Stimulated activated naive B cell treated with anti-CD40 and anti-IgM and Interleukin-4, amounts not matched to agents 10 μg/mL and 1 μg/mL and 100 μg/mL, for 72 hours (primary cell): ENCODE results near the gene TMEM134.

ENCODE experiments used
- ATAC-seq, 2 donors: fragments of 150-1000 bp; cut with Tn5 transposase; replicated peaks; 2 replicates each; pipeline ENCODE4 v1.10.0; 2021; ENCODE audit warnings: moderate library complexity in 1 of 2
- DNase-seq: peaks from one replicate; pipeline ENCODE4 v3.0.0; 2021
- H3K27ac Mint-ChIP-seq: one replicate; pipeline ENCODE4 v1.8.0; 2022; ENCODE audit warnings: mild to moderate bottlenecking, mixed read lengths
- H3K27me3 Mint-ChIP-seq, 2 donors: one replicate each; pipeline ENCODE4 v1.8.0; 2022; ENCODE audit warnings: mixed read lengths in 2 of 2
- H3K36me3 Mint-ChIP-seq, 2 donors: one replicate each; pipeline ENCODE4 v1.8.0; 2022; ENCODE audit warnings: mixed read lengths in 2 of 2, mild to moderate bottlenecking in 1 of 2
- H3K4me1 Mint-ChIP-seq, 2 donors: one replicate each; pipeline ENCODE4 v1.8.0; 2022; ENCODE audit warnings: mixed read lengths in 2 of 2, mild to moderate bottlenecking in 1 of 2
- H3K4me3 Mint-ChIP-seq, 2 donors: one replicate each; pipeline ENCODE4 v1.8.0; 2022; ENCODE audit warnings: mild to moderate bottlenecking in 2 of 2, mixed read lengths in 2 of 2, moderate library complexity in 1 of 2
- H3K9me3 Mint-ChIP-seq, 2 donors: one replicate each; pipeline ENCODE4 v1.8.0; 2022; ENCODE audit warnings: mixed read lengths in 2 of 2, mild to moderate bottlenecking in 1 of 2

TMEM134 gene

DNA sequence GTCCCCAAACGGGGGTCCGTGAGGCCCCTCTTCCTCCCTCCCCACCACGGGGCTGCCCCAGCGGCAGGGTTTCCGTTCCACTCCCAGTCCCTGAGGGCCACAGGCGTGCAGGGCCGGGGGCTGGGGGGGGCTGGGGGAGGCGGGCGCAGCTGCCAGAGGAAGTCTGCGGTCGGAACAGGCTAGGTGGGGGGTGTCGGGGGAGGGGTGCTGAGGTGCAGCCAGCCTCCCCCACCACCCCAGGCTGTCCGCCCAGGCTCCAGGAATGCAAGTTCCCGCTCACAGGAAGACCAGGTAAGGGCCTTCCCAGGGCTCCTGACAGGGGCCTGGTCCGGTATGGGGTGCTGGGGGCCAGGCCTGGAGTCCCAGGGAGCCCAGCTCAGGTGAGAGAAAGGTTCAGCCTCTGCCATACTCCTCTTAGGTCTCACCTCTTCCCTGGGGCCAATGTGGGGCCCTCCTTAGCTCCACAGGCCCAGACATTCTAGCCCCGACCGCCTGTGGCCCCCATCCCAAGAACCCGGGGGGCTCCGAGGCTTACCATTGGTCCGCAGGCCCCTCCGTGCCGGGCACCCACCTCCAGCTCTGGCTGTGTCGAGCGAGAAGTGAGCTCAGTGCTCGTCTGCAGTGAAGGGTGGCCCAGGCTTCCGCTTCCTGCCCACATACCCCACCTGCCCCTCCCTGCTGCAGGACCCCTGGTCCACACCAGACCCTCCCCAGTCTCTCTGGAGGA, 31.8 kb downstream of the TMEM134 start, which contains the start of gene PTPRCAP:
TSS of gene PTPRCAP (minus strand) at position 601 of the 727 bp plus-strand sequence. CDS start at position 538, 63 bp downstream.
- Mint-ChIP-seq H3K4me1 (peaks cover 66 to 90% of the 10 kb centered on the region in 2 donors), H3K27me3 (no peaks in the 10 kb centered on the region), H3K27ac (peak within 1 kb of the TSS; percentile 97), H3K9me3 (no peaks in the 10 kb centered on the region), H3K4me3 (peak within 1 kb of the TSS; percentile 95 to 99), H3K36me3 (peaks cover 53 to 80% of the 10 kb centered on the region in 2 donors)
- ATAC-seq (peak; percentile 41 to 57), DNase-seq (peak; percentile 74)

DNA sequence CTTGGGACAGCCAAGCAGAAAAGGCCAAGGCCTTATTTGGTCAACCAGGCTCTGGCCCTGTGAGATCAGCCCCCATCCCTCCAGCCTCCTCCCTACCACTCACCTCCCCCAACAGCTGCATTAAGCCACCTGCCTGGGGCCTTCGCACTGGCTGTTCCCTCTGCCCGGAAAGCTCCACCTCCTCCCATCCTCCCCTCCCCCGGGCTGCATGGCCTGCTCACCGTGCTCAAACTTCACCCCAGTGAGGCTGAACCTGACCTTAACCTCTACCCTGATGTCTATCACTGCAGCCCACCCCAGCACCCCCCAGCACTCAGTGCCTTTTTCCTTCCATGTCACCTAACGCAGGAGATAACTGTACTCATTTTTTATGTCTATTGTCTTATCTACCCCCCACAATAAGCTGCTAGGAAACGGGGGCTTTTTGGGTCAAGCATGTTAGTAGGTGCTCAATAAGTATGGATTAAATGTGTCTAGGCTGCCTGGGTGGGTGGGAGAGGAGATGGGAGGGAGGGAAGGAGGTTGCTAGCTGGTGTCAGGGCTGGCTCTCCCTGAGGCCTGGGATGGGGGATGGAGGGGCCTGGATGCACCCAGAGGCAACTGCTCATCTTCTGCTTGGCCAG, 32.5 kb downstream of the TMEM134 start:
- H3K27me3 Mint-ChIP-seq: no peaks in the 10 kb centered on the region
- H3K4me3 Mint-ChIP-seq: peak overlapping the region; percentile 95 to 99
- peaks cover 67 to 90% of the 10 kb centered on the region in 2 donors for H3K4me1 Mint-ChIP-seq
- H3K36me3 Mint-ChIP-seq: peaks cover 60 to 82% of the 10 kb centered on the region in 2 donors
- ATAC-seq: peak; percentile 68 to 73
- peak; percentile 87 for DNase-seq
- no peaks in the 10 kb centered on the region for H3K9me3 Mint-ChIP-seq
- peak overlapping the region; percentile 97 for H3K27ac Mint-ChIP-seq

DNA sequence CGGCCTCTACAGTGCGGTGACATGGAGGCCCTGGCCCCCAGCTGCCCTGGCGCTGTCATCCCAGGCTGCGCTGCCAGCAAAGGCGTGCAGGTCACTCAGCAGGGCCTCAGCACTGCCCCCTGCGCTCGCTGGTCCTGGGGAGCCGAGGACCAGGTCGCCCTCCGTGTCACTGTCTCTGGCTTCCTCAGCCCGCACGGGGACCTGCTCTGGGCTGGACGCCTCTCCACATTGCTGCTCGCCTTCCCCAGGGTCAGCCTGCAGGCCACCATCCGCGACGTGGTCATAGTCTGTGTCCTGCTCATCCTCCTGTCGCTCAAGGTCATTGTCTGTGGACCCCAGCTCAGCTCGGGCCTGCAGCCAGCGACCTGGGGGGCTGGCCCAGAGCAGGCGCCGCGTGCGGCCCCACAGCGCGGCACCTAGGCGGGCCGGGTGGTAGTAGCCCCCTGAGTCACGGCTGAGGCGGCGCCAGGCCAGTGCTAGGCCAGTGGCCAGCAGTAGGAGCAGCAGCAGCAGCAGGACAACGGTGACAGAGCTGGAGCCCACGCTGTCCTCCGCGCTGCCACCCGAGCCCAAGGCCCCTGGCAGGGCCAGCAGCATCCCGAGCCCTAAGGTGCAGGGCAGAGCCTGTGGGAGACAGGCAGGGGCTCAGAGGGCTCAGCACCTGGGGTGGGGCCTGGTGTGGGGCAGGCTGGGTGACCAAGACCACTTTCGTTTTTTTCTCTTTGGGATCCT, 33.2 kb downstream of the TMEM134 start:
- no peaks in the 10 kb centered on the region for H3K9me3 Mint-ChIP-seq
- H3K27ac Mint-ChIP-seq: peak overlapping the region; percentile 97
- H3K36me3 Mint-ChIP-seq: peaks cover 61 to 78% of the 10 kb centered on the region in 2 donors
- DNase-seq (no peak), ATAC-seq (no peak)
- H3K27me3 Mint-ChIP-seq: no peaks in the 10 kb centered on the region
- H3K4me3 Mint-ChIP-seq: peak overlapping the region; percentile 95 to 99
- peaks cover 64 to 90% of the 10 kb centered on the region in 2 donors for H3K4me1 Mint-ChIP-seq

DNA sequence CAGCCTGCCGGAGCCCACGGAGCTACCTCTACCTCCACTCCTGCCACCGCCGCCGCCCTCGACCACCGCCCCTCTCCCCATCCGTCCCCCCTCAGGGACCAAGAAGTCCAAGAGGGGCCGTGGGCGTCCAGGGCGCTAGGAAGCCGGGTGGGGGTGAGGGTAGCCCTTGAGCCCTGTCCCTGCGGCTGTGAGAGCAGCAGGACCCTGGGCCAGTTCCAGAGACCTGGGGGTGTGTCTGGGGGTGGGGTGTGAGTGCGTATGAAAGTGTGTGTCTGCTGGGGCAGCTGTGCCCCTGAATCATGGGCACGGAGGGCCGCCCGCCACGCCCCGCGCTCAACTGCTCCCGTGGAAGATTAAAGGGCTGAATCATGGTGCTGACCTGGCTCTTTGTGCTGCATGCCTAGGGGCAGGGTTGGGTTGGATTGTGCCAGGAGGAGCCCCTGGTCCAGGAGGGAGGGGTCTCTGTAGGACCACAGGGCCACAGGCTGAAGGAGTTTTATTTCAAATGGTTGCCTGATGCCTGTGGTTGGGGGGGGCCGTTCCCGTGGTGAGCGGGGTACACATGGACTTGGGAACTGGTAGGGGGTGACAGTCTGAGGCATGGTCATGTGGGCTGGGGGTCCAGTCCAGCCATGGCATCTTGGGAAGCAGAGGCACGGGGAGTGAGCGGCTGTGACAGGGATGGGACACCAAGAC, 33.9 kb downstream of the TMEM134 start:
- H3K36me3 Mint-ChIP-seq: peaks cover 61 to 78% of the 10 kb centered on the region in 2 donors
- H3K4me1 Mint-ChIP-seq: peaks cover 59 to 85% of the 10 kb centered on the region in 2 donors
- peak overlapping the region; percentile 97 for H3K27ac Mint-ChIP-seq
- no peak for DNase-seq
- no peaks in the 10 kb centered on the region for H3K9me3 Mint-ChIP-seq
- no peak for ATAC-seq
- H3K27me3 Mint-ChIP-seq: no peaks in the 10 kb centered on the region
- H3K4me3 Mint-ChIP-seq: peak overlapping the region; percentile 95 to 99

DNA sequence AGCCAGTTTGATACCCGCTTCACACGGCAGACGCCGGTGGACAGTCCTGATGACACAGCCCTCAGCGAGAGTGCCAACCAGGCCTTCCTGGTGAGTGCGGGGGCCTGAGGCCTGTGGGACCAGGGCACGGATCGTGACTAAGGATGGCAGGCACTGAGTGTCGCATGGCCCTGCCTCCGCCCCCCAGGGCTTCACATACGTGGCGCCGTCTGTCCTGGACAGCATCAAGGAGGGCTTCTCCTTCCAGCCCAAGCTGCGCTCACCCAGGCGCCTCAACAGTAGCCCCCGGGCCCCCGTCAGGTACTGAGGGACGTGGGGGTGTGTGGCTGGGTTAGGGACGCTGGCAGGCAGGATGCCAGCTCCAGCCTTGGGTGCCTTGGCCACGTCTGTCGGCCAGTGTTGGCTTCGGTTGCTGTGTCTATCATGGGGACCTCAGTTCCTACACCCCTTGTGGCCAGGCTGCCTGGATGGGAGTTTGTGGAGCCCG, 34.6 kb downstream of the TMEM134 start:
- H3K27me3 Mint-ChIP-seq: no peaks in the 10 kb centered on the region
- H3K27ac Mint-ChIP-seq: peak overlapping the region; percentile 97
- no peak for ATAC-seq
- DNase-seq: no peak
- no peaks in the 10 kb centered on the region for H3K9me3 Mint-ChIP-seq
- peaks cover 55 to 71% of the 10 kb centered on the region in 2 donors for H3K36me3 Mint-ChIP-seq
- H3K4me1 Mint-ChIP-seq: peaks cover 54 to 82% of the 10 kb centered on the region in 2 donors
- H3K4me3 Mint-ChIP-seq: peak overlapping the region; percentile 62 to 99

DNA sequence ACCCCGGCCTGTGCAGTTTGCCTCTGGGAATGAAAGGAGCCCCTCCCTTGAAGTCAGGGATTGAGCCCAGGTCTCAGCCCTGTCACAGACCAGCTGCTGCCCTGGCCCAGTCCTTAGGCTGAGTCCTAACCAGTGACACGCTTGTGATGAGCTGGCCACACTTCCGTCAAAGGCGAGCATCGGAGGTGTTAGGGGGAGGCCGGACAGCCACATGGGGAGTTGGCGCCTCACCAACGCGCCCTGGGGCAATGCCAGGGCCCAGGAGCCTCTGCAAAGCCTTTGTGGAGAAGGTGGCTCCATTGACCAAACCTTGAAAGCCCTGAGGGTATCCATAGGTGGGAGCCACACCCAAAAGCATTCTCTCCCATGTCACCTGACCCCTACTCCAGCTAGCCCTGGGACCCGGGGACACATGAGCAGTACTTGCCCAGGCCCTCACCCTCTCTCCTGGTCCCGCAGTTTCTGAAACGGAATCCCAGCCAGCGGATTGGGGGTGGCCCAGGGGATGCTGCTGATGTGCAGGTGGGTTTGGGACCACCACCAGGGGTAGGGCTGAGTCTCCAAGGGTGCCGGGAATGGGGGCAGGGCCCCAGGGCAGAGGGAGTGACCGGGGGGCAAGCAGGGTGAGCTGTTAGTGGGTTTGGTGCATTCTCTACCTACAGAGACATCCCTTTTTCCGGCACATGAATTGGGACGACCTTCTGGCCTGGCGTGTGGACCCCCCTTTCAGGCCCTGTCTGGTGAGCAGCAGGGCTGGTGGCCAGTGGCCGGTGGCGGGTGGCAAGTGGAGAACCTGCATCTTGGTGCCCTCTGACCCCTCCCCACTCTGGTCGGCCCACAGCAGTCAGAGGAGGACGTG, 35.3 kb downstream of the TMEM134 start:
- Mint-ChIP-seq H3K36me3 (peaks cover 48 to 65% of the 10 kb centered on the region in 2 donors), H3K27me3 (no peaks in the 10 kb centered on the region), H3K27ac (peak overlapping the region; percentile 97), H3K4me3 (peak overlapping the region; percentile 62 to 99), H3K9me3 (no peaks in the 10 kb centered on the region), H3K4me1 (peaks cover 52 to 80% of the 10 kb centered on the region in 2 donors)
- no peak for DNase-seq
- no peak for ATAC-seq

DNA sequence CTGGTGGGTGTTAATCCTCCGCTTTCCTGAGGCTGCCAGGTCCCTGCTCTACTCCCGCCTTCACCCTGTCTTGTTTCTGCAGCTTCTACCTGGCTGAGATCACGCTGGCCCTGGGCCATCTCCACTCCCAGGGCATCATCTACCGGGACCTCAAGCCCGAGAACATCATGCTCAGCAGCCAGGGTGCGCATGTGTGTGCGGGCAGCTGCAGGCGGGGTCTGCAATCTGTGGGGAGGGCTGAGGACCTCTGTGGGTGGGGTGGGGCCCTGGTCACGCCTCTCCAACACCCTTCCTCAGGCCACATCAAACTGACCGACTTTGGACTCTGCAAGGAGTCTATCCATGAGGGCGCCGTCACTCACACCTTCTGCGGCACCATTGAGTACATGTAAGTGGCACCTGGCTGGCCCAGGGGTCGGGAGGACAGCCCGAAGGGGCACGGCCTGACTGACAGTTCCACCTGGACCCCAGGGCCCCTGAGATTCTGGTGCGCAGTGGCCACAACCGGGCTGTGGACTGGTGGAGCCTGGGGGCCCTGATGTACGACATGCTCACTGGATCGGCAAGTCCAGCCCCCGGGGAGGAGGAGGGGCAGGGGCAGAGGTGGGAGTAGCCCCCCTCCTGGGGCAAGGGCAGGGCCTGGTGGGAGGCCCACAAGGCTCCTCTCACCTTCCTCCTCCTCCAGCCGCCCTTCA, 36.2 kb downstream of the TMEM134 start:
- ATAC-seq: no peak
- H3K9me3 Mint-ChIP-seq: no peaks in the 10 kb centered on the region
- H3K4me1 Mint-ChIP-seq: peaks cover 48 to 78% of the 10 kb centered on the region in 2 donors
- no peaks in the 10 kb centered on the region for H3K27me3 Mint-ChIP-seq
- peaks cover 46 to 58% of the 10 kb centered on the region in 2 donors for H3K36me3 Mint-ChIP-seq
- no peak for DNase-seq
- peak overlapping the region; percentile 97 for H3K27ac Mint-ChIP-seq
- H3K4me3 Mint-ChIP-seq: peak overlapping the region; percentile 48 to 60

DNA sequence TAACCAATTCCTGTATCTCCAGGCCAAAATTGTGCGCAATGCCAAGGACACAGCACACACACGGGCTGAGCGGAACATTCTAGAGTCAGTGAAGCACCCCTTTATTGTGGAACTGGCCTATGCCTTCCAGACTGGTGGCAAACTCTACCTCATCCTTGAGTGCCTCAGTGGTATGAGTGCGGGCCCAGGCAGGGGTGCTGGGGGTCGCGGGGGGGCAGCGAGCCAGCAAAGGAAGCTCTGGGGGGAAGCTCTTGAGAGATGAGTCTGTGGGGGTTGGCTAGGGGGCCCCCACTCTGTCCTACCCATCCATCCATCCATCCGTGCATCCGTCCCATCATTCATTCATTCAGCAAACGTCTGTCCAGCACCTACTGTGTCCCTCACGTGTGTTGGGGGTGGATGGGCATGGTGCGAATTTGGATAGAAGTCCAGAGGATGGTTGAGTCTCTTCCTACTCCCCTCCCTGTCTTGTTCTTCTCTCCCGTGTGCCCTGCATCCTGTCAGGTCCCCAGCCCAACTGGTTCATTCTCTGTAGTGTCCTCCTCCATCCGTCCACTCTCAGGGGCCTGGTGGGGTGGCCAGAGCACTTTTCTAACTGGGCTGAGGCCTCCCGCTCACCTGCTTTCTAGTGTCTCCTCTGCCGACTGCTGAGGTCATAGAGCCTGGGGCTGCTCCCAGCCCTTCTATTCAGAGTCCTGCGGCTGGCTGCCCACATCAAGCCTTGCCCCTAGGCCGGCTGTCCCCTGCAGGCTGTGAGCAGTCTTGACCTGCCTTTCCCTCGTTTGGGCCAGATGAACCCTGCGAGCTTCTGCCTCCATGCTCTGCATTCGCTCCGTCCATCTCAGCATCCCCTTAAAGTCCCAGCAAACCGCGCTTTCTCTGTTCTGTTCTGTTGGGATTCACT, 37.5 kb downstream of the TMEM134 start:
- ATAC-seq (no peak), DNase-seq (no peak)
- H3K9me3 Mint-ChIP-seq: no peaks in the 10 kb centered on the region
- peaks cover 37 to 49% of the 10 kb centered on the region in 2 donors for H3K36me3 Mint-ChIP-seq
- peak overlapping the region; percentile 11 to 60 for H3K4me3 Mint-ChIP-seq
- peak overlapping the region; percentile 97 for H3K27ac Mint-ChIP-seq
- no peaks in the 10 kb centered on the region for H3K27me3 Mint-ChIP-seq
- H3K4me1 Mint-ChIP-seq: peaks cover 45 to 78% of the 10 kb centered on the region in 2 donors

DNA sequence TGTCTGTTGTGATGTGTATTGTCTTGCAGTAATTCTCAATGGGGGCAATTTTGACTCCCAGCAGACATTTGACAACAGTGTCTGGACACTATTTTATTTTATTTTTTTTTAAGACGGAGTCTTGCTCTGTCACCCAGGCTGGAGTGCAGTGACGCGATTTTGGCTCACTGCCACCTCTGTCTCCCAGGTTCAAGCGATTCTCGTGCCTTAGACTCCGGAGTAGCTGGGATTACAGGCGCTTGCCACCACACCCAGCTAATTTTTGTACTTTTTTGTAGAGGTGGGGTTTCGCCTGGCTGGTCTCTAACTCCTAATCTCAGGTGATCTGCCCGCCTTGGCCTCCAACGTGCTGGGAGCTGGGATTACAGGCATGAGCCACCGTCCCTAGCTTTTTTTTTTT, 39.3 kb downstream of the TMEM134 start:
- Mint-ChIP-seq H3K4me1 (peaks cover 35 to 65% of the 10 kb centered on the region in 2 donors), H3K27ac (peak overlapping the region; percentile 67), H3K9me3 (no peaks in the 10 kb centered on the region), H3K27me3 (no peaks in the 10 kb centered on the region), H3K4me3 (peak overlapping the region in 1 of 2 donors; percentile 51), H3K36me3 (peaks cover 22 to 34% of the 10 kb centered on the region in 2 donors)
- ATAC-seq (no peak), DNase-seq (no peak)

DNA sequence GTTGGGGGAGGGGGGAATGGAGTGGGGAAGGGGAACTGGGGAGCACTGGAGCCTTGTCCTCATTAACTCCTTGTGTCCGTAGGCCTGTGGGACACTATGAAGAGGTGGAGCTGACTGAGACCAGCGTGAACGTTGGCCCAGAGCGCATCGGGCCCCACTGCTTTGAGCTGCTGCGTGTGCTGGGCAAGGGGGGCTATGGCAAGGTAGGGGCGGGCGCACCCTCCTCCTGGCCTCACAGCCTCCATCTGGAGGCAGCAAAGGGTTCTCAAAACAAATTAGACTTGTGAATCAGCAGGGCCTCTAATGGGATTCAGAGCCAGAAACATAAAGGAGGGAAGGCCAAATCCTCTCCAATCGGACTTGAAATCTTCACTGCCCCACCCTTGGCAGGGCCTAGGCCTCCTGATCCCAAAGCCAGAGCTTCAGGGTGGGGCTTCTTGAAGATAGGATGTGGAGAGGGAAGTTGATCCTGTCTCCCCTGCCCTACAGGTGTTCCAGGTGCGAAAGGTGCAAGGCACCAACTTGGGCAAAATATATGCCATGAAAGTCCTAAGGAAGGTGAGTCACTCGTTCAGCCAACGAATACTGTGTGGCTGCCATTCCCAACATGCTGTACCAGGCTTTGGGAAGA, 39.9 kb downstream of the TMEM134 start:
- peak overlapping the region; percentile 95 for H3K27ac Mint-ChIP-seq
- peaks cover 33 to 61% of the 10 kb centered on the region in 2 donors for H3K4me1 Mint-ChIP-seq

More for the DNA sequence above, 39.9 kb downstream of the TMEM134 start:
- peak overlapping the region; percentile 95 to 99 for H3K4me3 Mint-ChIP-seq
- H3K27me3 Mint-ChIP-seq: no peaks in the 10 kb centered on the region
- peaks cover 20 to 35% of the 10 kb centered on the region in 2 donors for H3K36me3 Mint-ChIP-seq
- DNase-seq (no peak), ATAC-seq (no peak)
- H3K9me3 Mint-ChIP-seq: no peaks in the 10 kb centered on the region
